Stimulated activated CD4-positive, alpha-beta T cell treated with anti-CD3 and anti-CD28 coated beads, TNF-alpha, amount 100 ng/mL, for 24 hours (primary cell): ENCODE data around the gene ERCC4.

ENCODE experiments used
- DNase-seq, 3 experiments: peaks; one replicate each; pipeline ENCODE4 v3.0.0-alpha.2; 2020; ENCODE audit warnings: low read depth in 3 of 3

ERCC4 gene

GRCh38 chr16:13948086-13948485, 28.1 kb downstream of the ERCC4 start:
- no peak for DNase-seq

- DNase-seq = no peak
These were observed 31.0 kb downstream of the ERCC4 start for GRCh38 chr16:13950821-13951547.

GRCh38 chr16:13951611-13952010, 31.7 kb downstream of the ERCC4 start:
- no peak for DNase-seq

- DNase-seq = no peak
These were observed 33.5 kb downstream of the ERCC4 start for GRCh38 chr16:13953501-13953900.

GRCh38 chr16:13956635-13957196, 36.8 kb downstream of the ERCC4 start:
- DNase-seq = no peak

GRCh38 chr16:13957197-13958078, 37.5 kb downstream of the ERCC4 start:
- no peak for DNase-seq

- DNase-seq = no peak
These were observed 38.5 kb downstream of the ERCC4 start for GRCh38 chr16:13958474-13958873.

GRCh38 chr16:13959626-13960025, 39.7 kb downstream of the ERCC4 start:
- DNase-seq = no peak

GRCh38 chr16:13961099-13961811, 41.3 kb downstream of the ERCC4 start:
- no peak for DNase-seq

GRCh38 chr16:13962232-13962631, 42.3 kb downstream of the ERCC4 start:
- no peak for DNase-seq

- no peak for DNase-seq
These were observed 48.9 kb downstream of the ERCC4 start for GRCh38 chr16:13968835-13969234.

GRCh38 chr16:13969711-13970110, 49.8 kb downstream of the ERCC4 start:
- no peak for DNase-seq

- no peak for DNase-seq
These were observed 50.9 kb downstream of the ERCC4 start for GRCh38 chr16:13970708-13971422.

GRCh38 chr16:13973321-13974023, 53.5 kb downstream of the ERCC4 start:
- DNase-seq = no peak

GRCh38 chr16:13977177-13977576, 57.2 kb downstream of the ERCC4 start:
- DNase-seq = no peak

- DNase-seq = no peak
These were observed 62.5 kb downstream of the ERCC4 start for GRCh38 chr16:13982451-13982850.

GRCh38 chr16:13983625-13984024, 63.7 kb downstream of the ERCC4 start:
- DNase-seq = no peak

GRCh38 chr16:13984794-13985193, 64.8 kb downstream of the ERCC4 start:
- DNase-seq = no peak

GRCh38 chr16:13988038-13988437, 68.1 kb downstream of the ERCC4 start:
- DNase-seq = no peak

GRCh38 chr16:13992322-13992721, 72.4 kb downstream of the ERCC4 start:
- no peak for DNase-seq

GRCh38 chr16:13992976-13993375, 73.0 kb downstream of the ERCC4 start:
- no peak for DNase-seq
